Left kidney (tissue), 8 donors: ENCODE measurements around the gene GPD2. TPM values are rescaled to one million over a fixed set of nuclear protein-coding genes. Genes with fewer than 3 reads are reported as not detected.
A peak's percentile ranks its signal among the peaks of the same experiment; 100 is the strongest.

ENCODE experiments used
- DNase-seq: peaks from one replicate; pipeline ENCODE4 v3.0.0-alpha.2; 2013
- long read RNA-seq, 8 donors: transcript quantifications; one replicate each; lab custom pipeline, GENCODE V29; 2026
- polyA plus RNA-seq: library from polyadenylated mRNA; unstranded; fragments of 120-200 nt; gene quantifications from one replicate; pipeline ENCODE4 v1.2.1, GENCODE V29; 2013; ENCODE audit not compliant: insufficient read length

The GPD2 gene
- polyA plus RNA-seq, result 24.6 TPM
- long read RNA-seq, donor 1, full-length matches to known transcripts, result 6 of 6 reads
- long read RNA-seq, donor 1, partial matches to known transcripts, result 0 of 6 reads
- long read RNA-seq, donor 1, other reads (novel, unspliced or antisense), result 0 of 6 reads
- long read RNA-seq, donor 2, full-length matches to known transcripts, result 5 of 5 reads
- long read RNA-seq, donor 2, partial matches to known transcripts, result 0 of 5 reads
- long read RNA-seq, donor 2, other reads (novel, unspliced or antisense), result 0 of 5 reads
- long read RNA-seq, donor 3, full-length matches to known transcripts, result 2 of 2 reads
- long read RNA-seq, donor 3, partial matches to known transcripts, result 0 of 2 reads
- long read RNA-seq, donor 3, other reads (novel, unspliced or antisense), result 0 of 2 reads
- long read RNA-seq, donor 4, result 0 reads
- long read RNA-seq, donor 5, full-length matches to known transcripts, result 3 of 3 reads
- long read RNA-seq, donor 5, partial matches to known transcripts, result 0 of 3 reads
- long read RNA-seq, donor 5, other reads (novel, unspliced or antisense), result 0 of 3 reads
- long read RNA-seq, donor 6, full-length matches to known transcripts, result 1 of 1 reads
- long read RNA-seq, donor 6, partial matches to known transcripts, result 0 of 1 reads
- long read RNA-seq, donor 6, other reads (novel, unspliced or antisense), result 0 of 1 reads
- long read RNA-seq, donor 7, partial matches to known transcripts, result 0 of 1 reads
- long read RNA-seq, donor 7, other reads (novel, unspliced or antisense), result 0 of 1 reads
- long read RNA-seq, donor 8, full-length matches to known transcripts, result 4 of 4 reads
- long read RNA-seq, donor 8, partial matches to known transcripts, result 0 of 4 reads
- long read RNA-seq, donor 8, other reads (novel, unspliced or antisense), result 0 of 4 reads

DNA sequence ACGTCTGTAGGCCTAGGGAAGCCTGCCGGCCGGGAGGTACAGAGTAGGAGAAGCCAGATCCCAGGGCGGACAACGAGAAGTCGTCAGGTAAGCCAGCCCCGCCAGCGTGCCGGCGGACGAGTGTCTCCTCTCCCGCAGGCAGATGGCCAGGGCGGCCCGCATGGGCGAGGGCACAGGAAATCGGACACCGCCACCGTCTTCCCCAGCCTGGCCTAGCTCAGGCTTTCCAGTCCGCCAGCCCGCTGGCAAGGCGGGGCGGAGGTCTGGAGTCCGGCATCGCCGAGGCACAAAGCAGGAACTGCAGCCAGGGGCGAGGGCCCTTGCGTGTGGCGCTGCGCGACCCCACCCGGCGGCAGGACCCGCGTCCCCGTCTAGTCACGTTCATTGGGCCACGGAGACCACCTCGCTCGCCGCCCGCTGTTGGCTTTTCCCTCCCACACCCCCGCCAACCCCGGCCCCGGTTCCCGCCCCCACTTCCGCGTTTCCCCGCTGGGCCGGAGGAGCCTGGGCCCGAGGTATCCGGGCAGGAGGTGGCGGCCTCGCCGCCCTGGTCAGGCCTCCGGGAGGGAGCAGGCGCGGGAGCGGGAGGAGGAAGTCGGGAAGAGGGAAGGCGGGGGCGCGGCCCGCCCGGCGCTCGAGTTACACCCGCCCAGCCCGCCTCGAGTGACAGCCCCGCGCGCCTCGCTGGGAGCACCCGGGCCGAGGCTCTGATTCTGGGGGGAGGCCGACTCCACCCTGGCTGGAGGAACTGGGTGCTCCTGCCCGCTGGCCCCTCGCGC is at the start of gene GPD2:
Gene GPD2, plus strand, starts transcription at position 662 of the 779 bp plus-strand sequence. CDS start 39,727 bp downstream, outside the sequence.
- peak; percentile 86 for DNase-seq

DNA sequence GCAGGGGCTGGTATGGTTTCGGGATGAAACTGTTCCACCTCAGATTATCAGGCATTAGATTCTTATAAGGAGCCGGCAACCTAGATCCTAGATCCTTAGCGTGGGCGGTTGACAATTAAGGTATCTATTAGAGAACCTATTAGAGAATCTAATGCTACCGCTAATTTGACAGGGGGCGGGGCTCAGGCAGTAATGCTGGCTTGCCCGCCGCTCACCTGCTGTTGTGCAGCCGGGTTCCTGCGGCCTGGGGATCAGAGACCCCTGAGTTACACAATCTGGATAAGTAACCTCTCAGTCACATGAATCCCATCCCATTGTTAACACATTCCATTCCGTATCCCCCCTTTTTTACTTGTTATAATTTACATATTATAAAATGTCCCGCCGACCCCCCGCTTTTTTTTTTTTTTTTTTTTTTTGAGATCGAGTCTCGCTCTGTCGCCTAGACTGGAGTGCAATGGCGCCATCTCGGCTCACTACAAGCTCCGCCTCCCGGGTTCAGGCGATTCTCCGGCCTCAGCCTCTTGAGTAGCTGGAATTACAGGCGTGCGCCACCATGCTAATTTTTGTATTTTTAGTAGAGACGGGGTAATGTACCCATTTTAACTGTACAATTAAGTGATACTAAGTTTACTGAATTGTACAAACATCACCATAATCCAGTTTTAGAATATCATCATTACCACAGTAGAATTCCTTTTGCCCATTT is 42.0 kb upstream of the GPD2 start:
- DNase-seq, result no peak

DNA sequence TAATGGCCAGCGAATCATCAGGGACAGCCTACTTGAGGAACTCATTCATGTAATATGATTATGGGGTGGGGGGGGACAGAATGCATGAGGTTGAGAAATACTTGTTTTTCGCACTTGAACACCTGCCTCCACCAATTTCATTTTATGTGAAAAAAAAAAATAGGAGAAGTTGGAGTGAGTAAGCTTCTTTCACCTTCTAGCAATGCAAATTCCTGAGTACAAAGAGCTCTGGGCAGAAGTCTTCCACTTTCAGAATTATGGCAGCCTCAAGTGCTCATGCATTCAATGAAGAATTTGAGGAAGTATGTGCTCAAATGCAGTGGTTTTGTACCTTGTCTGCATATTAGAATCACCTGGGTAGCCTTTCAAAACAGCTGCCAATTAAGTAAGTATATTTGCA is 40.1 kb upstream of the GPD2 start:
- DNase-seq, result no peak

DNA sequence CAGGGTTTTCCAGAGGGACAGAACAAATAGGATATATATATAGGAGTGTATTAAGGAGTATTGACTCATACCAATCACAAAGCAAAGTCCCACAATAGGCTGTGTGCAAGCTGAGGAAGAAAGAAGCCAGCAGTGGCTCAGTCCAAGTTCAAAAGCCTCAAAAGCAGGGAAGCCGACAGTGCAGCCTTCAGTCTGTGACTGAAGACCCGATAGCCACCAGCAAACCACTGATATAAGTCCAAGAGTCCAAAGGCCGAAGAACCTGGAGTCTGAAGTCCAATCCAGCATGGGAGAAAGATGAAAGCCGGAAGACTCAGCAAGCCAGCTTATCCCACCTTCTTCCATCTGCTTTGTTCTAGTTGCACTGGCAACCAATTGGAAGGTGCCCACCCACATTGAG is 39.0 kb upstream of the GPD2 start:
- no peak for DNase-seq

DNA sequence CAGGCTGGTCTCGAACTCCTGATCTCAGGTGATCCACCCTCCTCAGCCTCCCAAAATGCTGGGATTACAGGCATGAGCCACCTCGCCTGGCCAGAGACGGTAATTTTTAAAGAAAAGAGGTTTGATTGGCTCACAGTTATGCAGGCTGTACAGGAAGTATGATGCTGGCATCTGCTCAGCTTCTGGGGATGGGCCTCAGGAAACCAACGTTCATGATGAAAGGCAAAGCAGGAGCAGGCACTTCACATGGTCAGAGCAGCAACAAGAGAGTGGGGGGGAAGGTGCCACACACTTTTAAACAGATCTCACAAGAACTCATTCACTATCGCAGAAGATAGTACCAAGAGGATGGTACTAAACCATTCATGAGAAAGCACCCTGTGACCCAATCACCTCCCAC is 38.0 kb upstream of the GPD2 start:
- DNase-seq, result no peak

DNA sequence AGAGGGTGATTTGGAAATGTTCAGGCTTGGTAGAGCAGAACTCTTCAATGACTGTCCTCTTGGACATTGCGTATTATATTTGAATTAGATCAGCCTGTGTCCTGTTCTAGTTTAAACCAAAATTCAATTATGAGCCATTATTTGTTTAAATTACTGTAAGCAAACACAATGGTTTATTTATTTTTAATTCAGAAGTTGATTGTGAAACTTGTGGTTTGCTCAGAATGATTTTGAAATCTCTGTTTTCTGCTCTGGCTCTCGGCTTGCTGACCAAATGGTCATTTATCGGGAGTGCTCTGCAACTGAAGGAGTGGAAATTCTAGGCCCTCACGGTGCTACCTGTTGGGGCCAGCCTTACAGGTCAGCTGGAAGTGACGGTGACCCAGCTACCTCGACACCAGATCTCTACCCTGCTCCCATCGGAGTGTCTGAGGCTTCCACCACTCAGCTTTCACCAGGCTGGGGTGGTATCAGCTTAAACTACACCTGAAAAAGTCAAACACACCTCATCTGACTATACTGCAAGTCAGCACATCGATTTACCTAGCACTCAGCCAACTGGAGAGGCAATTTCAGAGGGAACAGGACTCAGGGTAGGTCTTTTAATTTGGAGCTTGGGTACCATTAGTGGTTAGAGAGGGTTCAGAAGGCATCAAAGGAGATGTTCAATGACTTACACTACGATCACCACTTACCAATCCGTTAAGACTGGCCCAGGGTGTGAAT is 36.8 kb upstream of the GPD2 start:
- no peak for DNase-seq

DNA sequence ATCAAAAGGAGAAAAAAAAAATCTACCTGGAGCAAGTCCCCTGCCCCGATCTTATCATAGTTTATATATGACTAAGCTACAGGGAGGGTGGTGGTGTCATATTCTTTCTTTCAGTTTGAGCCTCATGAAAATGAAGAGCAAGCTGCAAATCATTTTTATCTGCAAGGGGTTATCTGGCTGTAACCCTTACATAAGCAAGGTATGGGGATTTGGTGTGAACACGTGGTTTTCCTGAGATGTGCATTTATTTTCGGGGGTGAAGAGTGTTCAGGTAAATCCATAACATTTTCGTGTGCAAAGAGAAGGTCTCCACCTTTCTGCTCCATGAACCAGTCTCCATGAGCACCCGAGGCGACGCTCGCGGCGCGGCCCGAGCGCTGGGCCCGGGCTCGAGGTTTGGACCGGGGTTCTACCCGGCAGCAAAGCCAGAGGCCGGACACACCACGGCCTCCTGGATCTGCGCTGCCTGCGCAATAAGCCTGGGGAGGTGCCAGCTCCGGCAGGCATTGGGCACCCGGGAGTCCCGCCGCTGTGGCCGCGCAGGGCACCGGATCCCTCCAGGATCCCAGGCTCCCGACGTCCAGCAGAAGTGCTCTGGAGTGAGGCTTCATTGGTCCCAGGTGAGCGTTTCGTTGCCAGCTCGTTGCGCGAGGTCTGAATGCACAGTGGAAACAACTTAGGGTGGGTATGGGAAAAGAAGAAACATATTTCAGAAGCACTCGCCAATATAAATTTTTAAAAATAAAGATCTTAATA is 36.1 kb upstream of the GPD2 start:
- DNase-seq, result no peak

DNA sequence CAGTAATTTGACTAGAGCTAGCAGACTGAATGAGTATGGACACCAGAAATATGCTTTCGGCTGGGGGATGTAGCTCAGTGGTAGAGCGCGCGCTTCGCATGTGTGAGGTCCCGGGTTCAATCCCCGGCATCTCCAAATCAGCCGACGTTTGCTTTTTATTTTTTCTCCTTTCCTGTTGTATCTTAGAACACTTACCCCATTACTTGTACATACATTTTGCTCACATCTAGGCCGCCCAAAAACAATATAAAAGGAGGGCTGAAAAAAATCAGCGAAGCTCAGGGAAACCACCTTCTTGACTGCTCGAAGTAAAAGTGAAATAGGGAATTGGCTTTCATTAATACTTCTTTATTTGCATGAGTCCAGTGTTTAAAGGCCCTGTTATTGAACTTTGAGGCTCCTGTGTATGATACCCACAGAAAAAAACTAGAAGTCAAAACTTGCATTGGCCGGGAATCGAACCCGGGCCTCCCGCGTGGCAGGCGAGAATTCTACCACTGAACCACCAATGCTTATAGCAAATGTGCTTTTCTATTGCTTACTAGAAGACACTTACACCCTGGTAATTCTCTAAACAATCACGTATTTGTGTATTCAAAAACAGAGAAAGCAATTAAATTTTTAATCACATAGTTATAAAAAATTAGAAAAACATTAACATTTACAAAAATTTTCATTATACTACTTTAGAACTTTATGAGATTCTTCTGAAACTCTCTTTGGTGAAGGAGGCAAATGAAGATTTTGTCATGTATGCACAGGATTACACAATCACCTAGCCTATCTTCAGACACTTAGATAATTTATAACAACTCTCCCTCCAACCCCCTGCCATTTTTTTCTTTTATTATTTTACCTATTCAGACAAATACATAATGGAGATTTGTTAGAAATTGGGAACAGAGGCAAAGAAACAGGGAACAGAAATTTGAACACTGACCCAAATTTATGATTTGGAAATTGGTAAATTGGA is 35.2 kb upstream of the GPD2 start:
- DNase-seq, result peak; percentile 88

DNA sequence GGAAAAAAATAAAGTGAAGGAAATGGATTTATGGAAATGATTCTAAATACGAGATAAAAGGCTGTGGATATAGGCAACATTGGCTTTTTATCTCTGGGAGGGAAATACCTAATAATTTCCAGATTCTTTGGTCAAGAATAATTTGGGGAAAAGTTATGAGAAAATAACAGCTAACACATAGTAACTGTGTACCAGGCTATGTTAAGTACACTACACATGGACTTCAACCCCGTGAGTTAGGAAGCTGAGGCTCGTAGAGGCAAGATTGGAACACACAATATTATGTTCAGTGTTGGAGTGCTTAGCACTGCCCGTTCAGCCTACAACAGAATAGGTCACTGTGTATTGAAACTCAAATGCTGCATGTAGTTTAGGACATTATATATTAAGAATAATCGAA is 34.3 kb upstream of the GPD2 start:
- no peak for DNase-seq

DNA sequence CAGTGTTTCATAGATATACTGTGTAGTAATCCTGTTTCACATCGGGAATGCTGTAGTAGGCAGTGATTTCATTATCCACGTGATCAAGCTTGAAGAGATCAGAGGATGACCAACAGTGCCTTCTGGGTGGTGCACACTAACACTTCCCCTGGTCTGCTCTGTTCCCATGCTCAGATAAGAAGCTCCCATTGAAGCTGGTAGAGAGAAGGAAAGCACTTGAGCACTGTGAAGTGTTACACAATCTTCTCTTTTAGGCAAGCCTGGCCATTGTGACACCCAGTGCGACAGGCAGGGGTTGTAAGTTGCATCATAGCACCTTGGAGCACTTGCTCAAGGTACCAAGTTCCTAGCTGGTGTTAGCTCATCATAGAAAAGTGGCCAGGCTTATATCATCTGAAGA is 30.6 kb upstream of the GPD2 start:
- DNase-seq, result no peak

DNA sequence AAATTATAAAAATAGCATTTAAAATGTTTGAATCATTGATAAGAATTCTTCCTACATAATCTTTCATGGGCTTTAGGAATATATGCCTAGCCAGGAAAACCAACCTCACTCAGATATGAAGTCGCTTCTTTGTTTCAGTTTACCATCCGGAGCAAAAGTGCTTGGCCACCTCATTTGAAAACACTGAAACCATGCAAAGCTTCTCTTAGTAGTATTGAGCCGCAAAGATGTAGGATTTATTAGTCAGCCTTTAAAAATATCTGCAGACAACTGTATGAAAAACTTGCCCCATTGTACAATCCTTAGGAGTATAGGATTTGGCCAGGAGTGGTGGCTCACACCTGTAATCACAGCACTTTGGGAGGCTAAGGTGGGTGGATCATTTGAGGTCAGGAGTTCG is 24.3 kb upstream of the GPD2 start:
- no peak for DNase-seq

DNA sequence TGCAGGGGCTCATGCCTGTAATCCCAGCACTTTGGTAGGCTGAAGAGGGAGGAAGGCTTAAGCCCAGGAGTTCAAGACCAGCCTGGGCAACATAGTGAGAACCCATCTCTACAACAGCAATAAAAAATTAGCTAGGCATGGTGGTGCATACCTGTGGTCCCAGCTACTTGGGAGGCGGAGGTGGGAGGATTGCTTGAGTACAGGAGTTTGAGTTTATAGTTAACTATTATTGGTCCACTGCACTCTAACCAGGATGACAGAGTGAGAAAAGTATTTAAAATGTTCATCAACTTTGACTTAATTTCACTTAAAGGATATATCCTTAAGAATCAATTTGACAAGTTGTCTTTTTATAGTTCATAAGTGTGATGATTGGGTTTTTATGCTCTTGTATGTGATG is 14.3 kb upstream of the GPD2 start:
- DNase-seq, result no peak

DNA sequence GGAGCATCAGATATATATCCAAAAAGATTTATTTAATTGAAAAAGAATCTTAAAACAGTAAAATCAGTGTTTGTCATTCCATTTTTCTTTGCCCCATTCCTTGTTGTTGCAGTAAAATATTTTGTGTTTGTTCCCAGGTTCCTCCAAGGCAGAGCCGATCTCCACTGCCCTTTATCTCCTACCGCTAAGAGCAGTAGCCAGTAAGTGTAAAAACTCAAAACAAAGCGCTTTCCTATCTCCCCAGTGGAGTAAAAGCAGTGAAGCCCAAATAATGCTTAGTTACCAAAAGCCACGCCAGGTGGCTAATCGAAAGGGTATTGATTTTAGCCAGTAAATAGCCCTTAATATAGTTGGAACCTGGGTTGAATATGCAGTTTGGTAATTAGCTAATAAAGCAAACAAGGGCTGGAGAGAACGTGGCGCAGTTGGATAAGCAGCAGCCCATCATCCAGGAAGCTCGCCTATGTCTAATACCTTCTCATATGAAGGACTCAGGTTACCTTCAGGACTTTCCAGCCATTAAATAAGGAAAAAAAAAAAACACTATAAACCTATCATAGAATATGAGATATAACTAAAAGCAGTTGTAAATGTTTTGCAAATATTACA is 12.4 kb upstream of the GPD2 start:
- no peak for DNase-seq

DNA sequence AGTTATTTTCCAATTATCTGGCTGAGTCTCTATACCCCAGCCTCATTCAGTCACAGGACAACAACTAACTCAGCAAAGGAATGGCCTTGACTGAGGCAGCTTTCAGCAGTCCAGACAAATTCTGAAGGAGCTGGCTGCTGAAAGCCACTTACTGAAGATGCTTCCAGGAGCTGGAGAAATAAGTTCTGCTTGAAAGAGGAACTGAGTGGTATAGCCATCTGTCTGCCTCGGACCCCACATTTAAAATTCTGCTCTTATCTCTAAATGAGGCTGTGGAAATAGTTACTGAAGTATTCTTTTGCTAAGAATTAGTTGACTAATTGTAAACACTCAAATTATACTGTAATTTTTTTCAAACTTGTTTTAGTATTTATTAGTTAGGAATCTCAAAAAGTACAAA is 9.1 kb upstream of the GPD2 start:
- no peak for DNase-seq

DNA sequence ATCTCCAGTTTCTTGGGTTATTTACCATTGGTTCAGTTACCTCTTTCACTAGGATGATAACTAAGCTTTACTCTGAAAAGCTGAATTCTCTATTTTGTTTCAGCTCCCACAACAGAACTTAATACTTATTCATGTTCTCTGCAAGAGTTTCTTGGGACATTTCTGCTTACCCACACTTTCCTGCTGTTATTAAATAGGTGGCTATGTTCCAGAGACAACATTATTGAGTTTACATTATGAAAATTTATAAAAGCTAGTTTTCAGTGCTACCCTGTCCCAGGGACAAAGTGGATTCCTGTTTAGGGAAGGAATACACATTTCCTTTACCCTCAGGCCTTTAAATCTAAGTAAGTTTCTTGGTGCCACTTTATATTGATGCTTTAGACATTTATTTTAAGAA is 7.0 kb upstream of the GPD2 start:
- DNase-seq, result no peak

DNA sequence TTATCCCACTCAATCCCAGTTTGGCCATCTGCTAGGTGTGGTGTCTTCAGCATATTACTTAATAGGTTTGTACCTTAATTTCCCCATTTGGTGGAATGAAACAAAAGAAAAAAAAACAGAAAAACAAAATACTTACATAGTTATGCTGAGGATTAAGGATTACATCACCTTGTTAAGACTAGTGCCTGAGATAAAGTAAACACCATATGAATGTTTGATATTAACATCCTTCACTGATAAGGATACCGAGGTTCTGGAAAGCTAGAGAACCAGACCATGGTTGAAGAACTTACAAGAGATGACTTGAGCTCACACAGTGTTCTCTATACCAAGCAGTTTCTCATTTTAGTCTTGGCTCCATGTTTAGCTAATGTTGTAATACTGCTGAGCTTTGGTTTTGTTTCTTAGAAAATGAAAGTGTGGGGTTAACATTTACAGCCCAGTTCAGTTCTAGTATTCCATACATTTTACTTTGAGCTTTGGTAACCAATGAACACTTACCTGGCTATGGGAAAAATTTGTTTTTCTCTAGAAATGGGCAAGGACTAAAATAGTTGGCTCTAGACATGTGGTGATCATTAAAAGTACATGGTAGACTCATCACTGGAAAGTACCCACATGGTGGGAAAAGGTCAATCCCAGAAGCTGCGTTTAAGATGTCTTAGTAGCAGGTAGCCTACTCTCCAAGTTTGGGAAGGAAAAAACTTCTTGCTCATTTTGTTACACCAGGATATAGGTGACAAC is 5.8 kb upstream of the GPD2 start:
- no peak for DNase-seq

DNA sequence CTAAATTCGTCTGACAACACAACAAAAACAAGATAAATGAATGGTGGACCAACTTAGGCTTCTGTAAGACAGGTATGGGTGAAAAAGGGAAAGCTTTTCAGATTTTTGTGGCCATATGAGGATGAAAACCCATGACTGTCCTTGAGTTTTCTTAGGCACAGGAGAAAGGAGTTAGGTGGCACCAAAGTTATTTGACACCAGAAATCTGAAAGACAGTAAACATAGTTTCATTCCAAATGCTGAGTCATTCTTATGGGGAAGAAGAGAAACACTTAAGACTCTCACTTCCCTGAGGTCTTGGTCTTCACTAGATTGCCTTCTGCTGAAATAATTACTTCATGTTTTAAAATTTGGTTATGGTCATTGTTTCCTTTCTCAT is 5.2 kb upstream of the GPD2 start:
- DNase-seq, result no peak
